HepG2 (cell line): ENCODE results near the gene G0S2.

Experiments used
- CTCF ChIP-seq: sonication (generic); formaldehyde crosslinking; IDR thresholded peaks from 2 replicates; pipeline ENCODE4 v1.5.0; 2020; ENCODE audit warnings: mild to moderate bottlenecking, missing genetic modification reagents, moderate library complexity
- SP1 ChIP-seq, 2 experiments: fragments of 450-650 bp in 1 of 2; sonication (generic) in 1 of 2; formaldehyde crosslinking in 1 of 2; IDR thresholded peaks; 2 replicates each; pipeline versions ENCODE4 v1.4.0 to v1.6.1; 2016 to 2020; ENCODE audit warnings: missing genetic modification reagents in 1 of 2
- ZNF317 ChIP-seq: sonication (generic); formaldehyde crosslinking; IDR thresholded peaks from 2 replicates; pipeline ENCODE4 v1.5.0; 2020; ENCODE audit warnings: mild to moderate bottlenecking, missing genetic modification reagents

GRCh38 chr1:209704584-209704983 lies 29.4 kb downstream of the G0S2 start, which contains the start of gene HSD11B1:
- TF ChIP-seq SP1 (IDR thresholded peaks at IDR 0.05) (no peak), SP1 (CRISPR knock-in tag; IDR thresholded peaks at IDR 0.05) (no peak), CTCF (CRISPR knock-in tag) (no peak), ZNF317 (CRISPR knock-in tag) (no peak)
